HG03460 (cell line): Measurements from ENCODE around the gene IGF2BP3.
"Not testable (repeated sequence)": the region's sequence is repeated elsewhere in the genome, so short reads cannot be mapped to it uniquely, and the experiment has no call there.

Experiments used
- ATAC-seq: cut with Tn5 transposase; IDR thresholded peaks from one replicate; pipeline ENCODE4 v1.9.1; 2021; ENCODE audit not compliant: unreplicated experiment

IGF2BP3 gene

DNA sequence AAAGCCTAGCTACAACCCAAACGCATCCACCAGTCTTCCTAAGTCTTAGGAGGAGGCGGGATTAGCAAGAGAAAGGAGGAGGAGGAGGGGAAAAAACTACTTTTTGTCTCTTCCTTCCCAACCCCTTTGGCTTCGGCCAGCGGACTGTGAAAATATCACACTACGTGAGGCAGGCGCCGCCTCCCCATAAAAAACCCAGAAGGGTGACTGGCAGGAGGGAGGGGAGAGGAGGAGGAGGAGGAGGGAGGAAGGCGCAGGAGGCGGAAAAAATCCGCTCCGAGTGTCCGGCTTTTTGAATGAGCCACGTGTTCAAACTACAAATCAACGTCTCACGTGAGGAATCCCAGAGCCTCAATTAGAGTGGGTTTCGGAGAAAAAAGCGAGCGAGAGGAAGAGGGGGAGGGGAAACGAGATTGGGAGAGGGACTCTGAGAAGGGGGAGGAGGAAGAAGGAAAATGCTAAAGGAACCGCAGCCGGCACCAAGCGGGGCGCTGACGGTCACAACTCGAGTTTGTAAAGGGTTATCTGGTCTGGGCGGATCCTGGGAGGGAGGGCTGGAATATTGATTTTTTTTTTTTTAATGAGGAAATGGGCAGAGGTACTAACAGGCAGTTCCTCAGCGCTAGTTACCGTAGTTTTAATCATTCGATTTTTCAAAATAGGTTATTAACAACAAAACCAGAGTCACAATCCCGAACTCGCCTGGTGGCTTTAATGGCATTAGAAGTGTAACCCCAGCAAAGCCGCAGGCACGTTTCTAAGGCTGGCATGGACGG is at the start of gene IGF2BP3:
Gene IGF2BP3, minus strand, starts transcription at position 162 of the 776 bp plus-strand sequence. CDS start 381 bp downstream, outside the sequence.
- ATAC-seq: no peak

DNA sequence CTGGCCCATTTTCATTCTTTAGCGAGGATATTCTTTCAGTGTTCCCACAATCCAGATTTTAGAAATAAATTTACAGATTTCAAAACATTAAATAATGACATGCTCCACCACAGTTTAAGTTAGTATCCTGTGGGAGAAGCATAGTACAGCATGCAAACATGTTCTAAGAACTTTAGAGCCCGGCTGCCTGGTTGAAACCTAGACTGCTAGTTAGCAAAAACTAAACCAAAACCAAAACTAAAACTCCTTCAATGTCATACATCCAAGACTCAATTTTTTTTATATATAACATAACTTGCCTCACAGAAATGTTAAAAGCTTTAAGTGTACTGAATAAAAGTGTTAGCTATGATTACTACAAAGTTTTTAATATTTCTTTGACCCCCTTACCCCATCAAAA is 44.5 kb upstream of the IGF2BP3 start:
- no peak for ATAC-seq

DNA sequence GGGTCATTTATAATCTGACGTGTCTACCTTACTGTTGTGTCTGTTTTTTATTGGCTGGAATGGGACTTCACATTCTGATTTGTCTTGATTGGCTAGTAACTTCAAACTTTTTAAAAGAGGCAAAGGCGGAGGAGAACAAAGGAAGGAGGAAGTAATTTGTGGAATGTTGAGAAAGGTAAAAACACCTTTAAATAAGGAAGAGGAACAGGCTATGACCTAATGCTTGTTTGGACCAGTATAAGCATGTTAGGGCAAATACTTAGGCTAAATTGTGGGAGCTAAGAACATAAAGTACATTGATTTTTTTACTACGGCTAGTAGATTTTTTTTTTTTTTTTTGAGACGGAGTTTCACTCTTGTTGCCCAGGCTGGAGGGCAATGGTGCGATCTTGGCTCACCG is 43.5 kb upstream of the IGF2BP3 start:
- not testable (repeated sequence) for ATAC-seq

DNA sequence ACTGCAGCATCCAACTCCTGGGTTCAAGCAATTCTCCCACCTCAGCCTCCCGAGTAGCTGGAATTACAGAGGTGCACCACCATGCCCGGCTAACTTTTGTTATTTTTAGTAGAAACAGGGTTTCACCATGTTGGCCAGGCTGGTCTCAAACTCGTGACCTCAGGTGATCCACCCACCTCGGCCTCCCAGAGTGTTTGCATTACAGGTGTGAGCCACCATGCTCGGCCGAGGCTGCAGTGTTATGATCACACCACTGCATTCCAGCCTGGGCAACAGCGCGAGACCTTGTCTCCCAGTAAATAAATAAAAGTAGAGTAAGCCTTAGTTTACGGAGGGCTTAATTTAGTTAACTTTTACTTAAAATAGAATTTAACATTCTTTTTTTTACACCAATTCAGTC is 23.7 kb upstream of the IGF2BP3 start:
- ATAC-seq: no peak

DNA sequence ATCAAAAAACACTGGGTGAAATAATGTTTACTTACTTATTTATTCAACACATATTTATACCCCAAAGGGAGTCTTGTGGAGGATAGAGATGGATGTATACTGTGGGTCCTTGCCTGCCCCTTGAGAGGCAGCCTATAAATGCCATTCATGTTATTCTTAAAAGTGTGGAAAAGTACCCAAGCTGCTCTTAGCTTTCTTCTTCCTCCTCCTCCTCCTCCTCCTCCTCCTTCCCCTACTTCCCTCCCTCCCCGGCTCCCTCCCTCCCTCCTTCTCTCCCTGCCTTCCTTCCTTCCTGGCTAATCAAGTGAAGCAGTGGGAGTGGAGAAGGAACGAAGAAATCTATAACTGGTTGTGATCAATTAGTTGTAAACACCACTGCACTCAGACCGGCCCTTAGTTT is 21.2 kb upstream of the IGF2BP3 start:
- no peak for ATAC-seq

DNA sequence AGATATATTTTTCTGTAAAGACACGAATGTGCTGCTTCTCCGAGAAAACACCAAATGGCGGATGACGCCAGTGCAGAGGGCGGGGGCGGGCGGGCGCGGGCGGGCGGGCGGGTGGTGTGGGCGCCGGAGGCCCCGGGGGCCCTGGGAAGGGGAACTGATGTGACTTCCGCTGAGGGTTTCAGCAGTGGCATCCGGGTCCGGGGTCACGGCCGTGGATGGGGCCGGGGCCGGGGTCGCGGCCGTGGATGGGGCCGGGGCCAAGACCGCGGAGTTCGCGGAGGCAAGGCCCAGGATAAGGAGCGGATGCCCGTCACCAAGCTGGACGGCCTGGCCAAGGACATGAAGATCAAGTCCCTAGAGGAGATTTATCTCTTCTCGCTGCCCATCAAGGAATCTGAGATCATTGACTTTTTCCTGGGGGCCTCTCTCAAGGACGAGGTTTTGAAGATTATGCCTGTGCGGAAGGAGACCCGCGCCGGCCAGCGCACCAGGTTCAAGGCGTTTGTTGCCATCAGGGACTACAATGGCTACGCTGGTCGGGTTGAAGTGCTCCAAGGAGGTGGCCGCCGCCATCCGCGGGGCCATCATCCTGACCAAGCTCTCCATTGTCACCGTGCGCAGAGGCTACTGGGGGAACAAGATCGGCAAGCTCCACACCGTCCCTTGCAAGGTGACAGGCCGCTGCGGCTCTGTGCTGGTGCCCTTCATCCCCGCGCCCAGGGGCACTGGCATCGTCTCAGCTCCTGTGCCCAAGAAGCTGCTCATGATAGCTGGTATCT is 20.3 kb upstream of the IGF2BP3 start:
- ATAC-seq: no peak

DNA sequence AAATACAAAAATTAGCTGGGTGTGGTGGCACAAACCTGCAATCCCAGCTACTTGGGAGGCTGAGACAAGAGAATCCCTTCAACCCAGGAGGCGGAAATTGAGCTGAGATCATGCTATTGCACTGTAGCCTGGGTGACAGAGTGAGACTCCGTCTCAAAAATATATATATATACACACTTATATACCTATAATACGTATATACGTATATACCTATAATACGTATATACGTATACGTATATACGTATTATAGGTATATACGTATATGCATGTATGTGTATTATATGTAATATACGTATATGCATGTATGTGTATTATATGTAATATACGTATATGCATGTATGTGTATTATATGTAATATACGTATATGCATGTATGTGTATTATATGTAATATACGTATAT is 18.4 kb upstream of the IGF2BP3 start:
- ATAC-seq: not testable (repeated sequence)

DNA sequence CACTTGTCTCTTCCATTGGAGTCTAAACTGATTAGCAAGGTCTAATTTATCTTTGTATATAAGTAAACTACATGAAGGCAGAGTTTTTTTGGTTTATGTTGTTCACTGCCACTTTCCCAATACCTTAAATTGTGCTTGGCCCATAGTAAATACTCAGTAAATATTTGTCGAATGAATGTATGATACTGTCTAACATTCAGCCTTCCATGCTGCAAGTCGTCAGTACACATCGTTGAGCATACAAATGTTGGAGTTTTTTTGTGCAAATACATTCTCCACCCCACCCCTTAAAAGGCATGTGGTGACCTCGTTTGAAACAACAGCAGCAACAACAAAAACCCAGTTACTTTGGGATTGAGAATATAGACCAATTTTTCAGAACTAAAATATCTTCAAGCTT is 17.4 kb upstream of the IGF2BP3 start:
- ATAC-seq: no peak

DNA sequence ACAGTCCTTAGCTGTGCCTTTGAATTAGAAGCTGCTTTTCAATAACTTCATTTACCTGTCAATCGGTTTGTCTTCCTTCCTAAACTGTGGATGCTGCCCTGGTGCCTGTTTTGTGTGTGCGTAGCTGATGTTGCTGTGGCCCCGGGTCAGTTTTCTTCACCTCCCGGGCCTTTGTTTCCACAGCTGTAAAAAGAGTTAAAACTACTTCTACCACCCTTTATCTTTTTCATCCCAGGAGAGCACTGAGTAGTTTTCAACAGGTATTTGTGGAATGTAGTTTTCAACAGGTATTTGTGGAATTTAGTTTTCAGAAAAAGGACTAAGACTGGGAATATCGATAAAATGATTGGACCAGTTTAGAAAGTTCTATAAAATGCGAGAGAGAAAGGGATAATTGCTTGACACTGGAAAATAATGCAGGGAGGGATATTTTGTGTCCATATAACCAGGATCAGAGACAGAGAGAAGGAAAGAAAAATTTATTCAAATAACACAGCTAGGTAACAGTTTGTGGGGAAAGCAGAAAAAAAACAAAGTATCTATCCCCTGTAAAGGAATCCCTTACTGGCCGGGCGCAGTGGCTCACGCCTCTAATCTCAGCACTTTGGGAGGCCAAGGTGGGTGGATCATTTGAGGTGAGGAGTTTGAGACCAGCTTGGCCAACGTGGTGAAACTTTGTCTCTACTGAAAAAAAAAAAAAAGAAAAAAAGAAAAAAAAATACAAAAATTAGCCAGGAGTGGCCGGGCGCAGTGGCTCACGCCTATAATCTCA is 15.9 kb upstream of the IGF2BP3 start:
- ATAC-seq: no peak

DNA sequence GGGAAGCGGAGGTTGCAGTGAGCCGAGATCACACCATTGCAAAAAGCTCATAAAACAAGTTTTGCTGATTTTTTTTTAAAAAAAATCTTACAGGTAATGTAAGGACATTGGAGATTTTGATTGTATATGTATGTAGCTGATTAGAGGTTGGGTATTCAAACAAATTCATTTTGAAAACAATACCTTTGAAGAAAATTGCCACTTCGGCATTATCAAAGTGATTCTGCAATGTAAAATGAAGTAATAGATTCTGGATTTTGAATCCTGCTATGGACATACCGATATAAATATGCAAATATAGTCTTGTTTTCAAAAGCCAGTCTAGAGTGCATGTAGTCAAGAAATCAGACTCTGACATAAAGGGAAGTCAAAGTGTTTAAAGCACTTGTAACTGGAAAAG is 12.4 kb upstream of the IGF2BP3 start:
- no peak for ATAC-seq

DNA sequence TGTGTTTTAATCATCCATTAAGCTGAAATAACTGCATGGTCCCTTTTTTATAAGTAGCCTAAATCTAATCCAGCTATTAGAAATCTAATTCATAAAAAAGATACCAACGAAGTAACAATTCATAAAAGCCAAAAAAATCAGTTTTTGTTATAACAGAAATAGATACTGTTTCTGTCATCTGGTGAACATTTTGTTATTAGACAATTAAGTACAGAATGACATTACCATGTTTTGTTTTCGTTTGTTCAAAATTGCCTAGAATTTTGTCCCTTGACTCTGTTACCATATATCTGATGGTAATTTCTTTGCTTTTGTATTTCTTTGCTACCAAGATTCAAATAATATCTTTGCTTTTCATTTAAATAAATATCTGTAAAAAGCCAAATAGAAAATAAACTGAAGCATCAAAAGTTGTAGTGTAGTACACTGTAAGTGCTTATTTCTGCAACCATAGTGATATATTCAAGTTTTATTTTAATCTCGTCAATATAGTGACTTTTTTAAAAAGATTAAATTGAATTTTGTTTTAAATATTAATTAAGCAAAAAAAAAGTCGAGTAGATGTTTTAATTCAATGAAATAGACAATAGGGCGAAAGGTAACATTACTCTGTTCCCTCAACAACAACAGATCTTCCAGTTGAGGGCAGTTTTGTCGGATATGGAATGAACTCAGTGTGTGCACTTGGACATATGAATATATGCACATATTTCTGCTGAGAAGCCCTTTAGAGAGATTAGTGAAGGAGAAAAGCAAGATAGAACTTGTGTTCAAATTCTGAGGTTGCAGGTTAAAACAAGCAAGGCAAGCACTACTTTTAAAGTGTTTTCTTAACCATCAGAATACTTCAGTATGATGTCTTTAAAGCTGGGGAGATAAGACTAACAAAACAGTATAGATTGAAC is 7.9 kb upstream of the IGF2BP3 start:
- no peak for ATAC-seq

DNA sequence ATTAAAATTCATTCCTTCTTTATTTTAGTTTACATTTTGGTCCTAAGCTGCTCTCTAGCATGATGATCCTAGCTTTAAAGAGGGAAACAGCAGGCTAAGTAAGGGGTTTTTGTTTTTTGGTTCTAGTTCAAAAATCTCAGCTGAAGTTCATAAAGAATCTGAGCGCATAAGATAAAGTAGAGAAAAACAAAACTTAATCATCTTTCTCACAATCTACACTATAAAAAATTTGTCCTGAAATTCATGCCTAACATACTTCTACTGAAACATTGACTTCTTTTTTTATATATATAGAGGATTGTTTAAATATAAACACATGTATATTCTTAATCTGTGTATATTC is 6.8 kb upstream of the IGF2BP3 start:
- ATAC-seq: no peak

DNA sequence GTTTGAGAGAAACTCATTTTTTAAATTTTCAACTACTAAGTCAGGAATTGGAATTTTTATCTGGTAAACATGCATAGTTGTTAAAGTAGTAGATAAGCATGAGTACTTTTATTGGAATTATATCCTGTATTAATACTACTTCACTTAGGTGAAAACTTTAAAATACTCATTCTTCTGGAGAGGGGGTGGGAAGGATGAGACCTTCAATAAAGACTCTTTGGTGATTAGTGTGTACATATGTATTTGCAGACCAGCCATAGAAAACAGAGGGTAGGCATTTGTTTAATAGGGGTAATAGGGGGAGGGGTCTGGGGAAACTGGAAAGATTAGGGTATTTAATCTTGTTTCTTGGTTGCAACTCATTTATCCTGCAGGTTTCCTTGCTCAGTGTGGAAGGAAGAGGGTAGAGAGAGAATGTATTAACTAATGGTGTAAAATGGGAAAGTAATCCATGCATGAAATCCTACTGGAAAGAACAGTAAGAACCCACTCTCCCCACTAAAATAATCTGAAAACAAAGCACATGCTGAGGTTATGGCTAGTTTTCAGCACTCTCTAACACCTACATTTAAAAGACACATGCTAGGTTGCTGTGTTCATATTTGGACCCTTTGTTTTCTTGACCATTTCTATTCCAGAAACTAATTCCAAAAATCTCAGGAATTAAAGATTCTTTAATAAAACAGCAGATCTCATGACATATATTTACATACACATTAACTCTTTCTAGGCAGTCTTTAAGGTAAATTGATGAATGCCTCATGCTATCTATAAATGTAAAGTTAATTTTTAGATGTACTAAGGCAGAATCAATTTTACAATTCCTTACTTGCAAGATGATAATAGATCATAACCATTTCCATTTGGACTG is 6.2 kb upstream of the IGF2BP3 start:
- ATAC-seq: no peak

DNA sequence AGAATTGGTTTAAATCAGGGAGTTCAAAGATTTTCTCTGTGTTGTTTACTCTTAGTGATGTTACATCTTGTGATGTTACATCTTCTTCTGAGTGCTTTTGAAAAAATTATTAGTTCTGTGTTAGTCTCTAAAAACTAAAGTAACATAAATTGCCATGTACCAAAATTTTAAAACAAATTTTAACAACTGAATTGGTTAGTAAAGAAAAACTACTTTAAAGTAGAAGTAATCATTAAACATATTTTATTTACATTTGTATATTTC is 5.2 kb upstream of the IGF2BP3 start:
- no peak for ATAC-seq

DNA sequence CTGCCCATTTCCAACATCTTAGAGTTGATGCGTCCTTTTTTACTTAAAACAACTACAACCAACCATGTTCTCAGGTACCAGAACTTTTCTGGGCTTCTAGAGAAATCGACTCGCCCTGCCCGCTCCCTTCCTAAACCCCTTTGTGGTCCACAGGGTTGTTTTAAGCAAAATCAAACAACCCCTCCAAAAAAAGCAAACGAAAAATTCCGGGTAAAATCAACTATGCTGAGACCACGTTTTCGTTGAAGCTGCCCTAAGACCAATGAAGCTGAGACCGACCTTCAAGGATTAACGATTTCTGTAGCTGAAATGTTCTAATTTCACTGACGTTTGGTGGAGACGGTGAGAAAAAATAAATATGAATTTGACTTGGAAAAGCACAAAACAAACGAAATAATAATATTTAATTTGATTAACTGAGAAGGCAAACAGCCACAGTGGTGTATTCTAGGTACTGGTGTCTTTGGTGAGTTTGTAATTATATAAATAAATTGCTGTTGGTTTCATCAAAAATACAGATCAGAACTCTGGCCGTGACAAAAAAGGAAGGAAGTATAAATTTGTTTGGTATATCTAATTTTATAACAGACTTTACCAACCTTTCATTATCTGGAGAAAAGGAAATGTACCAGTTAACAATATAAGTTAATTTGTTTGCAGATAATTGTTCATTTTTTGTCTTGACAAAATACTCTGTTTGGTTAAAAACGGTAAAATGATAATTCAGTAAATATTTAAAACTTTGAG is 4.7 kb upstream of the IGF2BP3 start:
- ATAC-seq: no peak

DNA sequence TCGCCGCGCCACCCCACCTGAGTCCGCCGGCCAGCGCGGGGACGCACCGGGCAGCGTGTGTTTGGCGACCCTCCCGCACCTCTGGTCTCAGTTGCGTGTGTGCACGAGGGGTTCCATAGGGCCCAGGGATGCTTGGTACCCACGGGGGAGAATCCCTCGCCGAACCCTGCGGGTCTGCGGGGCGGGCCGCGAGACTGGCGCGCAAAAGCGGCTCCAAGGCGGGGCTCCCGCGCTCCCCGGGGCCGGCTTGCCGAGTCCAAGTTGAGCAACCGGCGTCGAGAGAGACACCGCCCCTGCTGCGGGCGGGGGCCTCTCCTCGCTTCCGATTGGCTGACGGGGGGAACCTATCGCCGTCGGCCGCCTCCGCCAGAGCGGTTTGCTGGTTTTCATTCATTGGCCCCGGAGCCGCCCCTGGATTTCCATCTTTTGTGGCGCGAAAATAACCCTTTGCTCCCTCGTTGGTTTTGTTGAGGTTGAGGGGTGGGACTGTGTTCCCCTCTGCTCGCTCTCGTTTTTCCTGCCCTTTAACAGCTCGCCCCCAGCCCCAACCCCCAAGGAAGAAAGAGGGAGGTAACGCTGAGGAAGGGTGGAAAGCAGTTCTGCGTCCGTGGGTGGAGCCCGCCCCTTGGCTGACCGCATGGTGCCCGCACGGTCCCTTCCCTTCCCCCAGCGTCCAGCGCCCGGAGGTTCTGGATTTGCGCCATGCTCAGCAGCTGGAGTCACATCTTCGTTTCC is 4.0 kb upstream of the IGF2BP3 start:
- peak; percentile 73 for ATAC-seq

DNA sequence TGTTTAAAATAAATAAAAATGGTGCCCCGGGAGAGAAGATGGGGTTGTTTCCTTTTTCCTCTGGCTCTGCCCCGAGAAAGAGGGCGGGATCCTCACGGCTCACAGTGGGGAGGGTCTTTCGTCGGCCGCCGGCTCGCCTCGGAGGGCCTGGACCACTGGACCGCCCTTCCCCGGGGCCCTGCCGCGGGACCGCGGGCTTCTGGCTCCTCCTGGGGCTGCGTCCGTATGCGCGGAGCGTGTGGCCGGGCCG is 3.5 kb upstream of the IGF2BP3 start:
- ATAC-seq: peak; percentile 7

DNA sequence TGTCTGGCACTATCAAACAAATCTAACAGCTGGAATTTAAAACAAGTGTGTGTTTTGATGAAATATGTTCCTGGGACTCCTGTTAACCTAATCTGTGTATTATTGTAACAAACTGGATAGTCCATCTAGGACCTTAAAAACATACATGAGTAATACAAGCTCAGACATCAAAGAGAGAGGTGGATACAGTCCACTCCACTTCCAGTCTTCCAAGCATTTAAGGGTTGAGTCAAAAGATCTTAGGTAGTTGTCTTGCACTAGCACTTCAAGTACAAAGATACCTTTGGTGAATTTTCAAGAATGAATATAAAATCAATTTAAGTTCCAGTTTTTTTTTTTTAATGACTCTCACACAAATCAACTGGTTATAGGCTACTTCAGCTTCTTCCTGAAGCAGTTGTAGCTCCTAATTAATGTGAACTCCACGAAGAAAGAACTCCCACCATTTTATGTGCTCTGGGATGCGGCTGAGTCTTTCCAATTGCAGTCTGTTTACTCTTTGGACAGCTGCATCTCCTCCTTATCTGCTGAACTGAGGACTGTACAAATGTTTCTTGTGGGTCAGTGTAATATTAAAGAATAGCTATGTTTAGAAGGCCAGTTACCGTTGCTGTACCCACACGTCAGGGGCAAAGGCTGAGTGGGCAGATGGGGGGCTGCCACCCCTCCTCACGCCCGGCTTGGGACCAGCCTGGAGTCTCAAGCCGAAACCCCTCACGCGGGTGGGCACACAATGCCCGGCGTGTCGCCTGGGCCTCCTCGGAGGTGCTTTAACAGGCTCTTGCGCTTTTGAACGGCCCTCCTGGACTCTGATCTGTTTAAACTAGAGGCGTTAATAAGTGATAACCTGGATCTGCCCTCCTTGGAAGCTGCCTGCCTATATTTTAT is 2.9 kb upstream of the IGF2BP3 start:
- no peak for ATAC-seq
